Inflammatory macrophage treated with lipopolysaccharide for 4 hours (primary cell): ENCODE results near the gene EVA1A.

ENCODE experiments used
- DNase-seq: peaks from one replicate; pipeline ENCODE4 v3.0.0-alpha.2; 2020

The EVA1A gene

DNA sequence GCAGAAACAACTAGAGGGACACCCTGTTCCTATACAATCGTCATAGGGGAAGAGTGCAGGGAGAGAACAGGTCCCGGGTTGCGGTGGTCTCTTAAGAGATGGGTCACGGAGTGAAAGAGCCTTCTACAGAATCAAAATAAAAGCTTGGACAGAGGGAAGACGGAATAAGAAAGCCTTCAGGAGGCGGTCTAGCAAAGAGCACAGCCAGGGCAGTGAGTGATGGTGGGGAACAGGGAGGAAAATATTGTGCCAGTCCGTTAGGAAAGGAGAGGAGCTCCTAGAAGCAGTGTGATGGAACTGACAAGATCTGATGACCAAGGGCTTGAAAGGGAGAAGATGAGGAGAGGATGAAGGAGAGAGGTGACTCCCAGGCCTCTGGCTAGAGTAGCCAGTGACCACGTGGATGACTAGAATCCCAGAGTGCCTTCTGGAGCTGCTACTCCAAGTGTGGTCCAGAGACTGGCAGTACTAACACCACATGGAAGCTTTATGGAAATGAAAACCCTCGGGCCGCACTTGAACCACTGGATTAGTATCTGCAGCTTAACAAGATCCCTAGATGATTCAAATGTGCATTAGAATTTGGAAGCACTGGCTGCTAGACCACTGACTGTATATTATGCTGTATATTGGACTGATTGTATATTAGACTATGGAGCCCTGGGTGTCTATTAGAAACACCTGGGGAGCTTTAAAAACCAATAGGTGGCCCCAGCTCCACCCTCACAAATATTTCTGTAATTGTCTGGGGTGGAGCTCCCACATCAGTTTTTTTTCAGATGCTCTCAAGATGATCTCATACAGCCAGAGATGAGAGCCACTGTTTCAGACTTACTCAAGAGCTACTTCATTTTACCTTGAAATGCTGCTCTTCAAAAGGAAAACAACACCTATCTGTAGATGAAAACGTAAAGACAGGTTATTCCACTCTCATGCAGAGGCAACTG, 1.1 kb upstream of the EVA1A start:
- no peak for DNase-seq

DNA sequence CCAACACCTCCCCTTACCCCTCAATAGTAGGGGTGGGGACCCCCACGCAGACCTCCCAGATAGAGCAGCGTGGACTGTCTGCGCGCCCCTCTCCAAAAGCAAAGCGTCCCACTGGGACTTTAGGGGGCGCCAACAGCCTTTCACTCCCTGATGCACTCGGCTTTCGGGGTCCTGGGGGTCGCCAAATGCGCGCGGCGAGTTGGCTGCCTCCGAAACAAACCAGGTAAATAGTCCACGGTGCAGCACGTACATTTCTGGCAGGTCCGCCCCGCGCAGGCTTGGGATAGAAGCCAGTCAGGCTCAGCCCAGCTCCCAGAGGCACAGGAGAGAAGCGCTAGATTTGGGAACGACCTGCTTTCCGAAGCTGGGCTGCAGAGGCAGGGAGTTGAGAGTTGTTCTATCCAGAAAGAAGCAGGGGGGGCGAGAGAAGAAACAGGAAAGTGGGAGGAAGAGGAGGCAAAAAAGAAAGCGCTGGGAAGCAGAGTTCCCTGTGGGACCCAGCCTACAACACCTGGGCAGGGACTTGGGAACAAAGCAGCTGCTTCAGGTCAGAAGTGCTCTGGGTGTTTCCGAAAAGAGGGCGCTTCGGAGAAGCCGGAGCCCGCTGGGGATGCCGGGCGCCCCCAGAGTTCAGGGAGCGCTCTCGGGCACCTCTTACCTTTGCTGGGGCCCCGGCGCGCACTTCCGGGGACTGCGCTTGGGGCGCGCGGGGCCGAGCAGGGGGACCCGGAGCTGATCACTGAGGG, 544 bp downstream of the EVA1A start:
- no peak for DNase-seq

DNA sequence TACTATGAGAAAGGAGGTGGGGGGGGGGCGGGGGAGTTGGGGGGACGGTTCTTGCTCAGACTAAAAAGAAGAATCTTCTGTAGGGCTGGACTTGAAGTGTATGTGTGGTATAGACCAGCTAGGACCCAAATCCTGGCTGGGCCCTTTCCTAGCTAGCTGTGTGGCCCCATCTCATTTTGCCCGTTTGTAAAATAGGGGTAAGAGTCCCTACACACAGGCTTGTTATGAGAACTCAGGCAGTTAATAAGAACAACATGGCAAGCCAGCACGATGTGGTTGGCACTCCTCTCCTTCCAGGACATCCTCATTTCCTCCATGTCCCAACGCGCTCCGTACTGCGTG, 1.1 kb downstream of the EVA1A start:
- no peak for DNase-seq

DNA sequence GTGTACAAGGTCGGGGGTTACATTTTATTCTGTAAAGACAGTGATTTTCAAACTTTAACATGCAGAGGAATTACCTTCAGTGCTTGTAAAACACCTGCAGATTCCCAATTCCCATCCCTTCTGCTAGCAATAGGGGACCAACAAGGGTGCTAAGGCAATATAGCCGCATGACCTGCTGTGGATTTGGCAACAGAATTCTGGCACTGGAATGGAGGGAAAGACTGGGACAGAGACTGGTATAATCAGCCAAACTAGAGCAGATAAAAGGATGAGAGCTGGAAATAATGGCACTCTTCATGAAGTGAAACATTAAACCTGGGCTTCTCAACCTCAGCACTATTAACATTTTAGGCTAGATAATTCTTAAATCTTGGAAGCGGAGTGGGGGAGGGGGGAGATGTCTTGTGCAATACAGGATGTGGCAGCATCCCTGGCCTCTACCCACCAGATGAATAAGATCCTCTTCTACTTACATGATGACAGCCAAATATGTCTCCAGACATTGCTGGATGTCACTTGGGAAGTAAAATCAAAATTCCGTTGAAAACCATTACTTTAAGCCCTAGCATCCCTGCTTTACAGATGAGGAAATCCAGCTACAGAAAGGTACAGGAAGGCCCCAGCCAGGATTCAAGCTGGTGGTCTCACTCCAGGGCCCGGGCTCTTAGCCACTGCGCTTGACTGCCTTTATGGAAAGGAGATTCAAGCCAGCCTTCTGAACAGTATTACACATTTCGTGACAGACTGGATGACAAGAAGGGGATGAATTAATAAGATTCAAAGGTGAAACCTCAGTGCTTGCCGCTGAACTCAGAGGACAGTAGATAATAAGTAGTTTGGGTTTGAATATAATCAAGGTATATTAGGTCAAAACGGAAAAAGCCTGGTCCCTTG, 1.7 kb downstream of the EVA1A start:
- DNase-seq: no peak

DNA sequence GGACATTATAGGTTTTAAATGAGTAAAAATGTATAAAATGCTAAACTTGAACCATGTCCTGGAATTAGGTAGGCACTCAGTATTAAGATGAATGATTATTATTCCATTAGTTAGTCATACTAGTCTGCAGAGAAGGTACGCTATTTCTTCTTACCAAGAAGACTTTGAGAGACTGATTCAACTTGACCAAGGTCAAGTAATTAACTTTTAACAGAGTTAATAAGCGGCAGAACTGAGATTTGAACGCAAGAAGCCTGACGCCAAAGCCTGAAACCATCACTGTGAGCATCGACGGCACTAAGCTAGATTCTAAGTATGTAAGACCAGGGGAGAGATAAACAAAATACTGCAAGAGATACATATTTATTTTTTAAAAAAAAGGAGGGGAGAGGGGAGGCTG, 2.6 kb downstream of the EVA1A start:
- DNase-seq: no peak

DNA sequence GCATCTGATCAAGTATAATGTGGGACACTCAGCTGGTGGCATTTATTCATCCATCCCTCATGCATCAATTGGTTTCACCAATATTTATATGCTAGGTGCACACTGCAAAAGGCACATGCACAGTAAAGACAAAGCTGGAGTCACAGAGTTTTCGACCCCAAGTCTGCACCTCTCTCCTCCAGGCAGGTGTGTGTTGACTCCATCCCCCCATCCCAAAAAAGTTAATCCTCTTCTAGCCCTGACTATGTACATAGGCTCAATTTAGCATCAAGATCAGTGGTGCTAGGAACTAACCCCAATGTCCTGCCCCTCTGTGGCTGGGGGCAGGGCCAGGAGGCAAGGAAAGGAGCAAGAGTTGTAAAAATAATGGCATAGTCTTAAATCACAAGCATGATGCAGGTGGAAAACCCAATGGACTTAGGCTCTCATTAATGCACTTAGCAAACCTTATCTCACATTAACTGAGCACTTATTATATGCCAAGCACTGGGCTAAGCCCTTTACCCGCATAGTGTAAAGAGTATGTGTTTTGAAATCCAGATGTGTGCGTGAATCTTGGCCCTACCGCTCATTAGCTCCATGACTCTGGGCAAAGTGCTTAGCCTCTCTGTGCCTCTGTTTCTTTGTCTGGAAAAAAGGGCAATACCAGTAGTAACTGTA, 3.1 kb downstream of the EVA1A start:
- no peak for DNase-seq

DNA sequence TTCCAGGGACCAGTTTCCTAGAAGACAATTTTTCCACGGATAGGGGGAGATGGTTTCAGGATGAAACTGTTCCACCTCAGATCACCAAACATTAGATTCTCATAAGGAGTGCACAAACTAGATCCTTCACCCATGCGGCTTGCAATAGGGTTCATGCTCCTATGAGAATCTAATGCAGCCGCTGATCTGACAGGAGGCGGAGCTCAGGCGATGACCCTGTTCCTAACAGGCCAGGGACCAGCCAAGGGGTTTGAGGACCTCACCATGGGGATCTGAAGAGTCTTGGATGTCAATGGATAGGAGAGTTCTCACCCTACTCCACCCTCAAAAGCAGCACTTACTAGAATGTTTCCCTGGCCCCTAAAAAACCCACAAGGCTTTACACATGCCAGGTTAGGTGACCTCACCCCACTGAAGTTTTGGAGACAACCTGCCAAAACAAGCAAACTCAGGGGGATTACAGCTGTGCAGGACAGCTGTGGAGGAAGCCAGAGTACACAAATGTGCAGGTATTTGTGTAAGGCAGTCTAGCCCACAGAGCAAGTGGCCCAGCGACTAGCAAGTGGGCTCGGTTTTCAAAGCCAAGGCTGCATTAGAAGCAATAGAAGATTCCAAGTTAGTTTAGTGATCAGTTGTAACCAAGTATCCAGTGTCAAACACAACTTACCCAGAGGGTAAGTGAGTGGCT, 3.9 kb downstream of the EVA1A start:
- DNase-seq: no peak

DNA sequence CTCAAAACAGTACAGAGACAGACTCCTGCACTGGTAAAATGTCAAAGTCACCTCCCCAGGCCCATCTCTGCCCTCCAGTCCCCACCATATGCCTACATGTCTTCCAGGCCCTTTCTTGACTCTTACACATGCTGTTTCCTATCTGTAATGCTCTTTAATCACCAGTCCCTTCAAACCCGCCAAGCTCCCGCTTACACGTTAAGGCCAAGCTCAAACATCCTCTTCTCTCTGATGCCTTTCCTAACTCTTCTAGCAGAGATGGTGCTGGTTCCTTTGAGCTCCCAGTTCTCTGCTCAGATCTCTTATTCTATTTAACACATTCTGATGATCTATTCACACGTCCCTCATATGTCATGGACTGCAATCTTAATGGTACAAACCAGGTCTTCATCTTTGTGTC, 5.0 kb downstream of the EVA1A start:
- no peak for DNase-seq

DNA sequence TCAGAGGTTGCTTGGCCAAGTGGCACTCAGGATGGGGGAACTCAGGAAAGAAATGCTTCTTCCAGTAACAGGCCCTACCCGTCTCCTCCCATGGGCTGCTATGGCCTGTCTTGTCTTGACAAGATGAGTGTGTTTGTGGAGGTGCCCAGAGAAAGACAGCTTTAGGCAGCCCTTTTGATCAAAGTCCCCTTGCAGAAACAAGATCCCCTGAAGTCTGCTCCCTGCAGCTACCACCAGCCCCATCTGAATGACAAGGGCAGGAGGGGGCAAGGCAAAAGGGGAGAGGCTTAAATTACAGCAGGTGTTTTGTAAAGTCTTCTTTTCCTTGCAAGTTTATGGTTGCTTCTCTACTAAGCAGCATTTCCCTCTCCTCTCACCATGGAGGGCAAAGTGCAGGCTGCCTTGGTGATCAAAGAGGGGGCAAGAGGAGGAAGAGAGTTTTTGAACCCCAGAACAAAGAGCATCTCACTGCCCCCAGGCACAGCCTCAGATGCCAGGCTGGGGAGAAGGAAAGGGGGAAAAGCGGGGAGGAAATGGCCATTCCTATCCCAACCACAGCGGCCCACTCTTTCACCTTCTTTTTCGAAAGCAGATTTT, 6.7 kb downstream of the EVA1A start:
- DNase-seq: no peak

DNA sequence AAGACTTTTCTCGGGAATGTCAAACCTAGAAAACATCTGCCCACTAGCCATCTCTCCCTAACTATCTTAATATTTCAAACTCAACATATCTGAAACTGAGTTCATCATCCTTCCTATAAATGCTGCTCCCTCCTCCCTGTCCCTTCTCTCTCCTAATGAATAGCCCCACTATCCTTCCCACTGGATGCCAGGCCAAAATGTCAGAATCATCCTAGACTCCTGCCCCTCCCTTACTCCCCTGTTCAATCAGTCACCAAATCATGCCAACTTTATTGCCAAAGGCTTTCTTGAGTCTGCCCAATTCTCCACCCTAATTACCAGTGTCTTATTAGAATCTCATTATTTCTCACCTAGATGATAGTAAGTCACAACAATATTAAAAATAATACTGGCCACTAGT, 8.5 kb downstream of the EVA1A start:
- no peak for DNase-seq

DNA sequence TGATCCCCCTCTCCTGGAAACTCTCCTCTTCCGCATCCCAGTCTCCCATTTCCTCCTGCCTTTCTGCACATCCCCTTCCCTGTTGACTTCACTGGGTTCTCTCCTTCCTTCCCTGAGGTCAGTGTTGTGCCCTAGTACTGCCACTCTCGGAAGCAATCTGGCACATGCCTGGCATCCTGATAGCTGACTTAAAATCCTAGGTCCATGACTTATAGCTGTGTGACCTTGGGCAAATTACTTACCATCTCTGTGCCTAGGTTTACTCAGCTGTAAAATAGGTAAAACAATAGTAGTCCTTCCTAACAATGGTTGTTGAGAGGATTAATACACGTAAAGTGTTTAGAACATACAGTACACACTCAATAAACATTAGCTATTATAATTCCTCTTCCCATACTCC, 9.3 kb downstream of the EVA1A start:
- no peak for DNase-seq

DNA sequence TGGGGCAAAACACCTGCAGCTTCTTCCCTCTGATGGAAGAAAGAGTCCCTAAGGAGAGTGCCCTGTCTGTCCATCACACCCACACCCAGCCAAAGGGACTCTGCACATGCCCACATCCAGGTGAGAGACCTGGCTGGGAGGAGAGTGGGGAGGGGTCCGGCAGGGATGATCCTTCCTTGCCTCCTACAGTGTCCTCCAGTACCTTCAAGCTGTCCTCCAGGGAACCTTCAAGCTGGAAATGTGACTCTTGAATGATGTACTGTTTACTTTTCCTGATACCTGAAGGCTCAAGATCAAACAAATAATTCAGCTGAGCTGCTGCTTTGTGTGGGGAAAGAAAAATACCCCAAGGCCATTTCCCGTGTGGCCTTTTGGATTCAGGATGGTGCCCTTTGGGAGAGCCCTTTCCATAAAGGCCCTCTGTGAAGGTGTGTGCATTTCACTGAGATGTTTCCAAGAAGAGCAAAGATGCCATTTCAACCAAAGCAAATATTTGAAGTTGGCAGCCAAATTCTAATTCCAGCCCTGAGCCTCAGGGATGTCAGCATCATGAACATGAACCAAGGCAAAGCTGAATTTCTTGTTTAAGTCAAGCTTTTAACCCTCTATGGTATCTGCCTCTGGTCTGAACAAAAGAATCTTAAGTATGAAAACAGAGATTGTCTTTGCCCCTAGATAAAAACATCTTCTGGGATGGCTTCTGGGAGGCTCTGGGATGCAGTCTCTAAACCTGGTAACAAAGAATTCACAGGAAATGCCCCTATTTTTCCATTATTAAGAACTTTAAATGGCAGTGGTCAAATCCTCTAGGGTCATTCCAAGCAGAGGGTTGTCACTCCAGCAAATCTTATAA, 11.1 kb downstream of the EVA1A start:
- no peak for DNase-seq

DNA sequence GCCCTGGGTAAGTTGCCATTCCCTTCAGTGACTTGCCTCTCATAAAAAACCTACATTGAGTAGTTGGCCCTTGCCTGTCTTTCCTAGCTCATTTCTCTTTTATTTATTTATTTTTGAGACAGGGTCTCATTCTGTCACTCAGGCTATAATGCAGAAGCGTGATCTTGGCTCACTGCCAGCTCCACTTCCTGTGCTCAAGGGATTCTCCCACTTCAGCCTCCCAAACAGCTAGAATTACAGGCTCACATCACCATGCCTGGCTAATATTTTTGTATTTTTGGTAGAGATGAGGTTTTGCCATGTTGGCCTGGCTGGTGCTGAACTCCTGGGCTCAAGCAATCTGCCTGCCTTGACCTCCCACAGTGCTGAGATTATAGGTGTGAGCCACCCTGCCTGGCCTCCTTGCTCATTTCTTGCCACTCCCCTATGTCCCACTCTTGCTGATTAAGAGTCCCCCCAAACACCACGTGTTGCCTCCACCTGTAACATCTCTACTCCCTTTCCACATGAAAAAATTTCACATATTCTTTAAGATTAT, 12.6 kb downstream of the EVA1A start:
- peak; percentile 5 for DNase-seq

DNA sequence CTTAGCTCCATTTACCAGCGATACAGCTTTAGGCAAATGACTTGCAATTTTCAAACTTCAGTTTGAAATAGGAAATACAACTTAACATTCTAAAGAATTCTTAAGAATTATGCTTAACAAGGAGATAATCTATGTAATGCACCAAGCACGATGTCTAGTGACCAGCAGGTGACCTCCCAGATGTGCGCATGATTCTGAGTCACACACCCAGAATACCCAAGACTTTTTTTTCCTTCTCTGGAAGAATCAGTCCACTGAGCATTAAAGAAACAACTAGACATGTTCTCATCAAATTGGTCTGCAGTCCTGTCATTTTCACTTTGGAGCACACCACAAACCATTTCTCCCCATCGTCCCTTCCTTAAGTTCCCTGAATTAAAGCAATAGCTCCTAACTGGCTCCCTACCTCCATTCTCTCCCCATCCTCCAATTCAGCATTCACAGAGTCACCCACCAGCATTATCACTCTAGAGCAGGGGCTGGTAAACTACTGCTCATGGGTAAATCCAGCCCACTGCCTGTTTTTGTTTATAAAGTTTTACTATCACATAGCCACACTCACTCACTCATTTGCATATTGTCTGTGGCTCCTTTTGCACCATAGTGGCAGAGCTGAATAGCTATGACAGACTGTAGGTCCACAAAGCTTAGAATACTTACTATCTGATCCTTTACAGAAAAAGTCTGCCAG, 13.2 kb downstream of the EVA1A start:
- no peak for DNase-seq

DNA sequence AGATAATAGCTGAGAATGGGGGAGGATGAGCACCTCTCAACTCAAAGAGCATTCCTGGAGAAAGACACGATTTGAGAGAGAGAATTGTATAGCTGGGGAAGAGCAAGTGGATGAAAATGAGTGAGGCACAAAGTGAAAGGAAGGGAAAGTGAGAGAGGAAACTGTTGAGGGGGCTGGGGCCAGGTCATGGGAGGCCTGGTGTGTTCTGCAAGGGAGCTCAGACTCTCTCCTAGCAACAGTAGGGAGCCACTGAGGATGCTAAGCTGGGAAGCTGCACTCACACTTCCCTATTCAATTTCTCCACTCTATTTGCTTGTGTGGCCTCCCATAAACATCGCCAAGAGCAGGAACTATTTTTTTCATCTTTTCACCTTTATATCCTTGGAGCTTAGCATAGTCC, 14.8 kb downstream of the EVA1A start:
- no peak for DNase-seq

DNA sequence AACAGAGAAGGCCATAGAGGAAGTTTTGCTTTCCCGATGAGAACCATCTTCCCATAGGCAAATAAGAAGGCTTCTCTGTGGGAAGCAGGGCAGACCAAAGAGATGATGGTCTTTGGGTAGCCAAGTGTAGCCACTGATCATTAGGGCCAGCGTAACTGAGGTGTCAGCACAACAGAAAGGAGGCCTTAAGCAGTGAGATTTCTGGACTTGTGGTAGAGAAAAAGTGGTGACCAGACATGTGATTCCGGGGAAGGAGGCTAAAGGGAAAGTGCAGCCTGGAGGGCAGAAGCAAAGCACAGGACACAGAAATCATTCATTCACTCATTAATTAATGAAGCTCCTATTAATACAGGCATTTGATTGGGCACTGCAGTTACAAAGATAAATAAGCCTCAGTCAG, 15.4 kb downstream of the EVA1A start:
- no peak for DNase-seq

DNA sequence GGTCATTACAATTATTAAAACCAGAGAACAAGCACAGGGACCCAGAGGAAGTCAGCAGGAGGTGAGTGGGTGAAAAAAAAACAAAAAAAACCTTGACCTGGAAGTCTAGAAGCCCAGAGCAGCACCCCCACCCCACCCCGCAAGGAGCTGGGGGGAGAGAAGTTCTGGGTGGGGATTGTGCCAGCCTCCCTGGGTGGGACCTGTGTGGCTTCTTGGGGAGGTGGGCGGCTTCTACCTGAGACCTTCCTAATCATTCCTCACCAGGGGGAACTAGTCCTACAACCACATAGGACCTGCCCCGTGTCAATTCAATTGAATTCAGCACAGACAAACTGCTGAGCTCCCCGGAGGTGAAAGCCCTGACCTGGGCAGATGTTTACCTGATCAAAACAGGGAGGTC, 17.3 kb downstream of the EVA1A start:
- DNase-seq: no peak

DNA sequence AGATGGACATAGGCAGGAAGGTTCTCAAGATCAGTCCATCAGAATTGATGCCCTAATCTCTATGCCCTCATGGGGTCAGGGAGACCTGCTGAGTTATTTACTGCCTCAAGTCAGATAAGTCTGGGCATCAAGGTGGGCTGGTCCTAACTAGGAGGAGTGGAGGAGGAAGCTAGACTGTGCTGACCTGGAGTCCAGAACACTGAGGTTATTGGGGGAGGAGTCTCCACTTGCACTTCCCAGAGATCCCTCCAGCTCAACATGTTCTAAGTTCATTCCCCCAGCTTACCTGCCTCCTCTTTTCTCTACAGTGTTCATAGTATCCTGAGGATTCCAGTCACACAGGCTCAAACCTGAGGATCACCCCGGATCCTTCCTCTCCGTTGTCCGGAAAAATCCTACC, 19.3 kb downstream of the EVA1A start:
- no peak for DNase-seq

DNA sequence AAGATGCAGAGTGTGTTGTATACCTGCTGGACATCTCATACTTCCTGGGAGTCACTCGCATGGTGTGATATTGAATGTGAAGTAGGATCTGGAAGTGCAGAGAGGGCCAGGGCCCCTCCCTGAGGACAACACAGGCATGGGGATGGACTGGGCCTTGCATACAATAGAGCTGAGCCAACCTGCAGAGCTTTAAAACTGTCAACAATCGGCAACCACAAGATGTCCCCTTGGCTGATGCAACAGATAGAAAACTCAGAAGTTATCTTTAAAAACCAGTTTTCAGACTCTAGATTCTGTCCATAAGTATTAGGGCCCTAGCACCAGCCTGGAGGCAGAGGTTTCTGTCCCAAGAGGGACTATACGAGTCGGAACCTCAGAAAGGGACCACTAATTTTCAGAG, 19.7 kb downstream of the EVA1A start:
- no peak for DNase-seq
